H1 (cell line): Measurements from ENCODE around the gene PIM1. TPM values are rescaled to one million over a fixed set of nuclear protein-coding genes. Genes with fewer than 3 reads are reported as not detected.

Source experiments
- KDM4A ChIP-seq: IDR thresholded peaks from one replicate; pipeline ENCODE4 v1.7.1; 2012; ENCODE audit warnings: low read depth, mild to moderate bottlenecking, moderate library complexity, low read length, inconsistent platforms; ENCODE audit not compliant: severe bottlenecking
- RNF2 ChIP-seq: fragments of 200-900, 300-1000 bp; sonication (generic); IDR thresholded peaks from 2 replicates; pipeline ENCODE4 v1.7.1; 2016; ENCODE audit warnings: borderline replicate concordance, low read depth, mild to moderate bottlenecking, antibody characterized with exemption, low read length; ENCODE audit not compliant: poor library complexity, severe bottlenecking; ENCODE audit errors: missing control alignments
- polyA plus RNA-seq, 7 experiments: library from polyadenylated mRNA; depleted of rRNA in 3 of 7; stranded (reverse) in 5 of 7; unstranded in 2 of 7; fragments of >200 nt in 5 of 7; fragments of 200-250 nt in 2 of 7; gene quantifications; 1 replicate in 5 of 7; 2 replicates in 1 of 7; 4 replicates in 1 of 7; pipeline versions ENCODE4 v1.2.1 to v1.2.3, GENCODE V29; 2011 to 2013; ENCODE audit warnings: missing spikeins in 2 of 7, mixed read lengths in 2 of 7
- total RNA-seq: library from RNA; stranded (reverse); fragmentation: NEBNext Ultra II Directional; extraction: Animal tissue kit (Norgen Biotek cat#: 25700); gene quantifications from 2 replicates; pipeline ENCODE4 v1.2.1, GENCODE V29; 2021
- TF ChIP-seq, protein P1 (sequence below): IDR thresholded peaks from 2 replicates; pipeline ENCODE4 v1.6.1; 2012; ENCODE audit warnings: inconsistent platforms

PIM1 gene
- total and polyA plus RNA-seq, 2 of the 8 experiments (the other 6 are each of a cell fraction or from before 2014, with no cell fraction given) = 25.5 to 94.9 TPM

DNA sequence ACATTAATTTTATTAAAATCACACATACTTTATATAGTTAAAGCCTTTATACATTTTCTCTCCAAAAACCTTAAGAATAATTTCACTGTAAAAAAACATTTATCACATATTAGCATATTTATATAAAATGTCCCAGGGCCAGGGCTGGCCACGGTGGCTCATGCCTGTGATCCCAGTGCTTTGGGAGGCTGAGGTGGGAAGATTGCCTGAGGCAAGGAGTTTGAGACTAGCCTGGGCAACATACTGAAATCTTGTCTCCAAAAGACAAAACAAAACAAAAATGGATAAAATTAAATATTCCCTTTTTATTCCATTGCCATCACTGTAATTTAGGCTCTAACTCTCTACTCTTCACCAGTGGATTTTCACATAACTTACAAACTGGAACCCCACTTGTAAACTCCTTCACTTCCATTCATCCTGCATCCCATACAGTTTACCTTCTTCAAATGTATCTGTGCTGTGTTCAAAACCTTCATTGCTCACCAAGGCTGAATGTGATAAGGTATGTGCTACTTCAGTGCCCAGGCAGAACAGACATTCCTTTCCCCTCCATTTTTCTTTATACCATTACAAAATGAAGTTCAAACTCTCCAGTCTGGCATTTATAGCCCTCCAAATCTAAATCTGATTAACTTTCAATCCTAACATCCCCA, 42.9 kb upstream of the PIM1 start (continued):
- TF ChIP-seq, protein P1, sequence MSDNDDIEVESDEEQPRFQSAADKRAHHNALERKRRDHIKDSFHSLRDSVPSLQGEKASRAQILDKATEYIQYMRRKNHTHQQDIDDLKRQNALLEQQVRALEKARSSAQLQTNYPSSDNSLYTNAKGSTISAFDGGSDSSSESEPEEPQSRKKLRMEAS = no peak
- TF ChIP-seq RNF2 (no peak), KDM4A (no peak)
